Liver (tissue), 3 donors: ENCODE data around the gene GLIPR1.
"Not testable (repeated sequence)": the region's sequence is repeated elsewhere in the genome, so short reads cannot be mapped to it uniquely, and the experiment has no call there.

Source experiments
- CTCF ChIP-seq: fragments of 150-350 bp; IDR thresholded peaks from 2 replicates; pipeline ENCODE4 v1.5.1; 2017; ENCODE audit warnings: improper control_type of control experiment, low read depth, low read length; ENCODE audit not compliant: missing input control
- ZBTB33 ChIP-seq: IDR thresholded peaks from 2 replicates; pipeline ENCODE4 v1.6.1; 2016; ENCODE audit warnings: antibody characterized with exemption
- TF ChIP-seq, protein P1 (sequence below): IDR thresholded peaks from 2 replicates; pipeline ENCODE4 v1.6.1; 2016; ENCODE audit warnings: antibody characterized with exemption
- donor health status: healthy.
- donor health status: healthy.

- TF ChIP-seq CTCF, ZBTB33: not testable (repeated sequence)
- TF ChIP-seq, protein P1, sequence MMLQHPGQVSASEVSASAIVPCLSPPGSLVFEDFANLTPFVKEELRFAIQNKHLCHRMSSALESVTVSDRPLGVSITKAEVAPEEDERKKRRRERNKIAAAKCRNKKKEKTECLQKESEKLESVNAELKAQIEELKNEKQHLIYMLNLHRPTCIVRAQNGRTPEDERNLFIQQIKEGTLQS: not testable (repeated sequence)
Measured at GRCh38 chr12:75521224-75521623, 40.7 kb downstream of the GLIPR1 start.
